GM21528 (cell line): Measurements from ENCODE around the gene CEP57L1.
A peak's percentile ranks its signal among the peaks of the same experiment; 100 is the strongest.

Source experiments
- ATAC-seq: cut with Tn5 transposase; IDR thresholded peaks from one replicate; pipeline ENCODE4 v1.9.1; 2021; ENCODE audit warnings: mild to moderate bottlenecking, moderate library complexity; ENCODE audit not compliant: unreplicated experiment, low FRiP score

Gene CEP57L1

DNA sequence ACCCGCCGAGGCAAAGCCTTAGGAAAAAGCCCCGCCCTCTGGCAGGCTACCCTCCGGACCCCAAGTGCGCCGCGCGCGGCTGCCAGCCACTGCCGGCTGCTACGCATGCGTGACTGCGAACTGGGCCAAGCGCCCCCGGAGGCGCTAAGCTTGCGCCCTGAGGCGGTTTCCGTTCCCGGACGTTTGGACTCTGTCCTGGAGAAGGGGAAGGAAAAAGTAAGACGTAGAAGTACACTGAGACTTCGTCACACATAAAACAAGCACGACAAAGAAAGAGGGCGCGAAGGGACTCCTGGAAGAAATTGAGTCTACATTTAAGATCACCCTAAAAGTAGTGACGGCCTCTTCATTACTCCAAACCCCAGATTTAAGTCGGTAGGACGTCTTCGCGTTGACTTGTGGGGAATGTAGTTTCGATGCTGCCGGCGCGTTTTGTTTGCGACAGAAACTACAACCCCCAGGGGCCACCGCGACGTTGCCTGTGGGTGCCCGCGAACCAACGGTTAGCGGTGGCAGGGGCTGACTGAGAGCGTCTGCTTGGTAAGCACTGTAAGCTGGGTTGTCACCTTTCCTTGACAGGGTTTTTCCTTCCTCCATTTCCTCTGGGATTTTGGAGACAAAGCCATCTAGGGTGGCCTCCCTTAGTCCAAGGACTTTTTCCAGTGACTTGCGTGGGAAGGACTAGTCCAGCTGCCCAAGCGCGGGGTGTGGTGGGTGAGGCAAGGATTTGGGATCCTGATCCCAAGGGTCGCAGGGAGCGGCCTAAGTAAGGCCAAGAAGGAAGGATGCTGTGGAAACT, at the start of gene CEP57L1:
TSS of gene CEP57L1 (plus strand) at position 472 of the 799 bp plus-strand sequence. CDS start 49,715 bp downstream, outside the sequence.
- ATAC-seq: peak; percentile 76

DNA sequence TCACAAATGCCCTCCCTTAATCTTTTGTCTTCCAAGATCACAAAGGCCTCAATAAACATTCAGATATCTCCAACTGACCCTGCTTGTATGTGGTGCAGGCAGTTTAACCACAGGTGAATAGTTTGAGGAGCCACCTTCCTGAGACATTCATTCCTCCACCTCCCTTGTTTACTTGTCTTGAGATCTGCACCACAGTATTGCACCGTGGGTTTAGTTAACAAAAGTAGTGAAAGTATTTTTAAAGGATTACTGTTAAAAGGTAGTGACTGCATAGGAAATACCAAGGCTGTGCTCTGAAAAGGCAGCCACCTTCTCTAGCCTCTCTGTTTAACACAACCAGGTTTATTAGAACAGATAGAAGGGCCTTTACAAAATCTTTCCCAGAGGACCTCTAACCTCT, 47.1 kb upstream of the CEP57L1 start:
- no peak for ATAC-seq

DNA sequence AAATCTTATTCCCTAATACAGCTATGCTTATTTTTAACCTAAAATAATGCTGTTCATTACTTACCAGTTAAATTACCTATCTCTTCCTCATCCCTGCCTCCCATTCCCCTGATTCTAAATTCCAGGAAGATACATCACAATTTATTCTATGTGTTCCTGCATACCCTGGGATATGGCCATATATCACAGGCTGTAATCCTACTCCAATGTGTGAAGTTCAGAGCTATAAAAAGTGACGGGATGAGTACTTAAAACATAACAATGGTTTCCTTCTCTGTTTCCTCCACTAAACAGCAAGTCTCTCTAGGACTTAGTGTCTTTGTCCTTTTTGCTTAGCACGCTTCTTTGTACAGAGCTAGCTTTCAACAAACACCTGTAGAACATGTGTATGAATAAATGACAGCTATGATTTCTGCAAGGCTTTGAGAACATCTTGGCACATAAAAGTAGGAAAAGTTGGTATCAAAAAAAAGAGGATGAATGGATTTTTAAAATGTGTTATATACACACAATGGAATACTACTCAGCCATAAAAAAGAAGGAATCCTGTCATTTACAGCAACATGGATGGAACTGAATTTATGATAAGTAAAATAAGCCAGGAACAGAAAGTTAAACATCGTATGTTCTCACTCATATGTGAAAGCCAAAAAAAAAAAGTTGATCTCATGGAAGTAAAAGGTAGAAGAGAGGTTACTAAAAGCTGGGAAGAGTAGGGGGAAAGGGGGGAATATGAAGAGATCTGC, 46.5 kb upstream of the CEP57L1 start:
- ATAC-seq: no peak

- no peak for ATAC-seq
Observed at GRCh38 chr6:109050012-109050411, 45.3 kb upstream of the CEP57L1 start.

DNA sequence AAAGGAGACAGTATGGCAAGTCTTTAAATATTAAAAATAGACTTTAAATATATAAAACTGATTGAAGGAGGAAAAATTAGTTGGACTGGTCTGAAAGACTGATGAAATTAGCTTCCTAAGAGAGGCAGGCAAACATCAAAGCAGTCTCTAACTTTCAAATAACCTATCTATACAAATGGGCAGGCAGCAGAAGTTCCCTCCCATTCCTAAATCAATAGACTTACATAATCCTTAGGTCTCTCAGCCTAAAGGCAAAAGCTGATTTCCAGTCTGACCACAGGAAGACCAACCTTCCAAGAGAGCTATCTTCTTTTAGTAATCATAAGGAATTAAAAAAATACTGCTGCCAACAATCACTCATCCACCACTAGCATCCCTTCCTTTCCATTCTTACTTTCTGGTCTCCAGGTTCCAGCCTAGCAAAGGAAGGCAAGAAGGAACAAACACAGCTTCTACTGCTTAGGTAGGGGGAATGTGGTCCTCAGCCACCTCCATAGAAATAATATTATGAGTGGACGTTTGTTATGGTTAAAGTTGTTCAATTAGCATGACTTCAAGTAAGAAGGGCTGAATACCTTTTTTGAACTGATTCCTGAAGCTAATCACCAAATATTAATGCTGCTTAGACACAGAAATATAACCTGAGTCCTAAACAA, 44.7 kb upstream of the CEP57L1 start:
- no peak for ATAC-seq

- no peak for ATAC-seq
Observed at GRCh38 chr6:109051301-109052017, 43.8 kb upstream of the CEP57L1 start.

DNA sequence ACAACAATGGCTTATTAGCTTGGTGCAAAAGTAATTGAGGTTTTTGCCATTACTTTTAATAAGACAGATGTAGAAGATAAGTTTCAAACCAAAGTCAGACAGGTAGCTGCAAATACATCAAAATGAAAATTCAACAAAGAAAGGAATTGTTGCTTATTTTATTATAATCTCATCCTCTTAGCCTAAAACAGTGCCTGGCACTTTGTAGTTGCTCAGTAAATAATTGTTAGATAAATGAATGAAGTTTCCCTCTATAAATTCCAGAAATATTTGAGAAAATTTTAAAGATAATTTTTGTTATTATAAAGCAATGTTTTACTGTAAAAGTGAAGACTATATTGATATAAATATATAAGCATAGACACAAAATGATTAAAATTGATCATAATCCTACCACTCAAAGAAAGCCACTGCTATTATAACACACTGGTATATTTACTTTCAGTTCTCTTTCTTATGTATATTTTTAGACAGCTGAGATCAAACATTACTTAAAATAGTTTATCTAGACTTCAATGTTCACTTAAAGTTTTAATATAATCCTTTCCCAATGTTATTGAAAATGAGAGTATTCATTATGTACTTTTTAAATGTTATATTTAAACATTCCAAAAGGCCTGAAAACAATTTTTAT, 43.2 kb upstream of the CEP57L1 start:
- ATAC-seq: no peak

GRCh38 chr6:109052852-109053251, 42.5 kb upstream of the CEP57L1 start:
- ATAC-seq: no peak

DNA sequence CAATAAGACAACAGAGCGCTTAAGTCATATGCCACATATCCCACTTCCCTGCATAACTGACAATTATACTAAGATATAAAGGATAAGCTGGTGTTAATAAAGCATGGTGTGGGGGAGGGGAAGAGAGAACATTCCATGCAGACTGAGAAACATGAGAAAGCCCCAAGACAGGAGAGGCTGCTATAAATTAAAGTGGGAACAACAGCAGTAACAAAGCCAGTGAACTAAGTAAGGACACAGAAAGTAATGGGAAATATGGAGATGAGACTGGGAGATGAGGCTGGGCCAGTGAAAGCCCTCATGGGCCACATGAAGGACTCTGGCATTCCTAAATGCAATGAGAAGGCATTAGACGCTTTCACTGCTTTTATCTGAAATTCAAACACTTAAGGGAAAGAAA, 42.0 kb upstream of the CEP57L1 start:
- ATAC-seq: no peak

DNA sequence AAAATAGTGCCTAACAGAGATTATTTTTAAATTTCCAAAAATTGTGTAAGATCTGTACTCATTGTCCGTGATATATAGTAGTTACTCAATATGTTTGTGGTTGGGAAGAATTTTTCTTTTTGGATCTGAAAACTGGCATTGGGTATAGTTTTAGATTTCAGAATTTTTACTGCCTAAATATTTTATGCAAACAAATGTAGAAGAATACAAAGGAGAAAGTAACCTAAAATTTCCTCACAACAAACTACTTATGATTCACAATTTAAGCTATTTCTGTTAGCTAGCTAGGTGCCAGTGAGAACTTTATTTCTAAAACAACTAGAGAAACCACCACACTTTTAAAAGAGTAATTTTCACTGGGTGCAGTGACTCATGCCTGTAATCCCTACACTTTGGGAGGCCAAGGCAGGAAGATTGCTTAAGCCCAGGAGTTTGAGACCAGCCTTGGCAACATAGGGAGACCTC, 39.5 kb upstream of the CEP57L1 start:
- ATAC-seq: no peak

DNA sequence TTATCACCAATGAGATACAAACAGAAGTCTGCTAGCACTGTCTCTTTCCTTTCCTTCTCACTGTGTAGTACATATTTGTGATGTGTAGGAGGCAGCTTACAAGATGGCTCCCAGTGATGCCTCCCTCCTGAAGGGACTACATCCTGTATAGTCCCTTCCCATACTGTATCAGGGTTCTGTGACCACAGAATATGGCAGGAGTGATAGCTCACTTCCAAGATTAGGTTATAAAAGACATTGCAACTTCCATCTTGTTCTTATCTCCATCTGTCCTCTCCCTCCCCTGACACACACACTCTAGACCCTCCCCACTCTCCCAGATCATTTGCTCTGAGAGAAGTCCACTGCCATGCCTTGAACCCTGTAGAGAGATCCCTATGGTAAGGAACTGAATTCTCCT, 38.6 kb upstream of the CEP57L1 start:
- no peak for ATAC-seq

DNA sequence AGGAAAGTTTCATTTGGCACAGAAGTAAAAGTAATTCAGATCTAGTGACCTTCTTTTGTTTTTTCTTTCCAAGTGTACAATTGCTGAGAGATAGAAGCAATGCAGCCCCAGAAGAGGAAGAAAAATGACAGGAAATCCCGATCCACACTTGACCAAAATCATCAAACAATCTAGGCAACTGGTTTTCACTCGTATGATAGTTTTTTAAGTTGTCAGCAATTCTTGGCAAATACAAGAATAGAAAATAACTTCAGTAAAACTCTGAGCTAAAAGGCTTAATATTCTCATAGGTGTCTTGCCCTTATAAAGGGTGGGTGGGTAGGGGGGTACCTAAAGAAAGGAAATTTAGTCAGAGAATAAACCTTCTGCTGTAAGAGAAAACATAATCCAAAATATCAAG, 36.7 kb upstream of the CEP57L1 start:
- ATAC-seq: no peak

- ATAC-seq: no peak
Observed at GRCh38 chr6:109059153-109059552, 36.2 kb upstream of the CEP57L1 start.

DNA sequence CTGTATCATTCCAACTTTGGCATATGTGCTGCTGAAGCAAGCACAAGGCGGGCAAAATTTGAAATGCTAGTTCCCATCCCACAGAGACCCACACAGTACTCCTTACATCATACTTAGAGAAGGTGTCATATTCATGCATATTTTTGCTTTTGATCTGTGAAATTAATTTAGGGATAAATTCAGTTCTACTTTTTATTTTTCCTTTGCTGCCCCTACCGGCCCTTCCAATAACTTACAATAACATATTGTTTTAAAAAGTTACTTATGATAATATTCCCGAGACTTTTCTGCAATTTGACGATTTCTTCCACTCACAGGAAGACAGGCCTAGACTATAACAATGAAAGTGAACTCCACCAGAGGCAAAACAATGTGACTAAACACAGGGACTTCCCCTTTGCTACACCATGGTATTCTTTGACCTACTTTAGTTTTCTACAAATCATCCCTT, 35.7 kb upstream of the CEP57L1 start:
- ATAC-seq: no peak

DNA sequence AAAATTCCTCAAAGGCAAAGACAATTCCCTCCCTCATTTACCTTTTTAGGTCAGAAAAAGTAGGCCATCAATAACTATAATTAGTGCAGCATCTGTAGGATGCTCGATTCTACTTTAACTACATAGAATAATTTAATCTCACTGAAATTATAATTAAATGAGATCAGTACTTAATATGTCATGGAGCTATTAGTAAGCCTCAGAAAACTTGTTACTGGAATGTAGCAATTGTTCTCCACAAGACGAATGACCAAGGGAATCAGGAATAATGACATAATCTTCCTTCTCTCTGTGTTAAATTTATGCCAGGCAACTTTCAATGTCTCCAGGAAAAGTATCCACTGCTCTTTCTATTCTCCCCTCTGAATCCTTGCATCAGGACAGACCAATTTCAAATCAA, 34.7 kb upstream of the CEP57L1 start:
- no peak for ATAC-seq

- ATAC-seq: no peak
Observed at GRCh38 chr6:109062216-109062615, 33.1 kb upstream of the CEP57L1 start.

DNA sequence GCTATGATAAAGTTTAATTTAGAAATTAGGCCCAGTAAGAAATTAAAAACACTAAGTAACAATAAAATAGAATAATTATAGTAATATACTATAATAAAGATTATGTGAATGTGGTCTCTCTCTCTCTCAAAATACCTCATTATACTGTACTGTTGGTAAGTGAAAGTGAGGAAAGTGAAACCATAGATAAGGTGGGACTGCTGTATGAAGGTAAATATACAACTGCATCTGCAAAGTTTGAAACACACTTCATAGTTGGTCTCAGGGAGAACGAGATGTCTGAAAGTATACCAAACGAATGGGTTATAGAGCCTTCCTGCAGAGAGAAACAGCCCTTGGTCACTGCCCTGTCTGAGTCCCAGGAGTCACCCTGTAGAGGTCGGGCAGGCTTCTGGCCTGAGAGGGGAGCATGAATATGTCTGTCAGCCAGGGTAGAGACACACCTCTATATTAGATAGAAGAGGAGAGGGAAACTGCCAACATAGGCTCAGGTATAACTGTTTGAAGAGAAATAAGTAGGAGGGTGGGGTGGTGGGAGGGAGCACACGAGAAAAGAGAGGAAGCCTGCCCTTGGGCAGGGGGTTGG, 32.4 kb upstream of the CEP57L1 start:
- no peak for ATAC-seq

GRCh38 chr6:109069746-109070145, 25.6 kb upstream of the CEP57L1 start:
- no peak for ATAC-seq

DNA sequence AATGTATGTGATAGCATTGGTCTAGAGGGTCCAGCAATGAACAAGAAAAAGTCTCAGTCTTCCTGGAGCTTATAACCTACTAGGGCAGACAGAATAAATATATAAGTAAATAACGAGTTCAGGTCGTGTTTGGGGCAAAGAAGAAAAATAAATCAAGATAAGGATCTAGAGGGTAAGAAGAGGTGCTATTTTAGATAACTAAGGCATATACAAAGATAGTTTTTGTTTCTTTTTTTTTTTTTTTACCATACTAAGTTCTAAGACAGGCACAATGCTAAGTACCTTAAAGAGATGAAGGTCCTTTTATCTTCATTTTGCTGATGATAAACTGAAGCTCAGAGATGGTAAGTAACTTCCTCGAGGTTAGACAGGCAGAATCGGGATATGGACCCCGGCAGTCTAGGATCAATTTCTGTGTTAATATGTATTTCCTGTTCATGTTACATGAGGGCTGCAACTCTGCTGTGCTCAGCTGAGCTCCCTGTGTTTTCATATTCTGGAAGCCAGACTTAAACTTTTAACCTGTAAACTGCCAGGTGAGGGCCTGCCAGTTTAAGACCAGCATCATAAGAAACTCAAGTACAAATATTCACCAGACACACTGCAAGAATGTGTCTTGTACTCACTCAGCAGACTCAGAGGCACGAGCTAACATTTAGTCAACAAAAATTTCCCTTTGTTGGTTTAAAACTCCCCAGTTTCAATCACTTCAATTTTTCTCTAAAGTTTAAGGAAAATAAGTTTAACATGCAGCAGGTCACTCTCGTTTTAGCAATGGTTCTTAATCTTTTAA, 24.0 kb upstream of the CEP57L1 start:
- no peak for ATAC-seq
